Transverse colon (tissue), 4 donors: ENCODE data around the gene PDPN. TPM values are rescaled to one million over a fixed set of nuclear protein-coding genes. Genes with fewer than 3 reads are reported as not detected.

Experiments
- DNase-seq: peaks from one replicate; pipeline ENCODE4 v3.0.0-alpha.2; 2019
- H3K27ac ChIP-seq, 4 donors: fragments of 200-600 bp; sonication (generic); 2 replicates each; pipeline ENCODE4 v1.5.1; 2016 to 2018; ENCODE audit warnings: inconsistent platforms in 4 of 4
- H3K27me3 ChIP-seq: fragments of 200-600 bp; sonication (generic); 2 replicates; pipeline ENCODE4 v1.5.1; 2017; ENCODE audit warnings: inconsistent platforms
- H3K36me3 ChIP-seq, 4 donors: fragments of 200-600 bp; sonication (generic); 2 replicates each; pipeline ENCODE4 v1.5.1; 2017 to 2019; ENCODE audit warnings: inconsistent platforms in 4 of 4
- H3K4me1 ChIP-seq, 4 donors: fragments of 200-600 bp; sonication (generic); 2 replicates each; pipeline ENCODE4 v1.5.1; 2017 to 2020; ENCODE audit warnings: inconsistent platforms in 4 of 4
- H3K4me3 ChIP-seq, 4 donors: fragments of 200-600 bp; sonication (generic); 1 replicate in 1 of 4; 2 replicates in 3 of 4; pipeline versions ENCODE4 v1.5.1 to v1.6.1; 2017 to 2019; ENCODE audit warnings: inconsistent platforms in 4 of 4
- H3K9me3 ChIP-seq, 2 donors: fragments of 200-600 bp; sonication (generic); 2 replicates each; pipeline ENCODE4 v1.5.1; 2017 to 2019; ENCODE audit warnings: inconsistent platforms in 2 of 2
- EP300 ChIP-seq: sonication (generic); formaldehyde crosslinking; IDR thresholded peaks from one replicate; pipeline ENCODE4 v1.6.1; 2017; ENCODE audit warnings: antibody characterized with exemption, low read depth
- POLR2A ChIP-seq: fragments of 450-650 bp; IDR thresholded peaks from one replicate; pipeline ENCODE4 v1.6.1; 2016; ENCODE audit warnings: antibody characterized with exemption, mild to moderate bottlenecking, moderate library complexity
- POLR2AphosphoS5 ChIP-seq, 3 donors: sonication (generic); formaldehyde crosslinking; IDR thresholded peaks; one replicate each; pipeline ENCODE4 v1.6.1; 2016; ENCODE audit warnings: antibody characterized with exemption in 3 of 3
- WGBS, 2 donors: methylation state at CpG; one replicate each; pipeline ENCODE4 v1.1.5; 2018; ENCODE audit warnings: low coverage in 1 of 2; 5-methylcytosine and 5-hydroxymethylcytosine counted together
- in situ Hi-C, 4 donors: fragments of 200-750 bp; cut with MboI; loops; one replicate each; pipeline versions ENCODE4 v1.15.0 to v1.15.1; 2017; ENCODE audit warnings: low sequenced_read_pairs in 3 of 4, low pct_ligation_motif_present in 1 of 4, low pct_unique_long_range_greater_than_20kb in 1 of 4
- intact Hi-C: fragments of 100-400 bp; cut with DNase I; formaldehyde crosslinking; loops from one replicate; pipeline ENCODE4 v1.15.1; 2023; ENCODE audit warnings: low total_unique reads
- total RNA-seq, 4 donors: library from RNA; depleted of rRNA; stranded (reverse); fragments of >200 nt; gene quantifications; one replicate each; pipeline ENCODE4 v1.1.0, GENCODE V29; 2016
- TF ChIP-seq, protein P1 (sequence below), 5 experiments: fragments of 200-600 bp in 3 of 5; fragments of 450-650 bp in 2 of 5; sonication (generic) in 3 of 5; IDR thresholded peaks; 1 replicate in 2 of 5; 2 replicates in 3 of 5; pipeline ENCODE4 v1.5.1; 2016 to 2017; ENCODE audit warnings: antibody characterized with exemption in 5 of 5, inconsistent platforms in 3 of 5, mild to moderate bottlenecking in 2 of 5, moderate library complexity in 1 of 5

Gene PDPN
- total RNA-seq, 4 donors from 2014 or later, result 3.4 to 11.7 (median 5.6) TPM

DNA sequence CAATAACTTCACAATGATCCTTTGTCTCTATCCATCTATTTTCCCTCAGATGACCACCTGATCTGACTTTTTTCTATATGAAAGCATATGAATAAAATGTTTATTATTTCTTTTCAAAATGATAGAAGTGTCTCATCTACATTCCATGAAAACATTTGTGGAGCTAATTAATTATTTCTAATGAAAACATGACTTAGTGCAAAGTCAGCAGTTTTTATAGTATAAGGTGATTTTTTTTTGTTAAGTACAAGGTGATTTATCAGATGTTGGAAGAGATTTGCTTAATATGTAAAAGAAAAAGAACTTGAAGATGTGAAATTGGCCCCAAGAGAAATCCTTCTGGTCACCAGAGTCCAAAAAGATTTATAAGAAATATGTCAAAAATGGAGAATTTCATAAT is 43.5 kb downstream of the PDPN start:
- Histone ChIP-seq H3K27ac (no peak overlapping the region), H3K36me3 (no peaks in the 10 kb centered on the region), H3K9me3 (no peaks in the 10 kb centered on the region), H3K27me3 (no peaks in the 10 kb centered on the region), H3K4me1 (no peaks in the 10 kb centered on the region), H3K4me3 (no peak overlapping the region)
- TF ChIP-seq, protein P1, sequence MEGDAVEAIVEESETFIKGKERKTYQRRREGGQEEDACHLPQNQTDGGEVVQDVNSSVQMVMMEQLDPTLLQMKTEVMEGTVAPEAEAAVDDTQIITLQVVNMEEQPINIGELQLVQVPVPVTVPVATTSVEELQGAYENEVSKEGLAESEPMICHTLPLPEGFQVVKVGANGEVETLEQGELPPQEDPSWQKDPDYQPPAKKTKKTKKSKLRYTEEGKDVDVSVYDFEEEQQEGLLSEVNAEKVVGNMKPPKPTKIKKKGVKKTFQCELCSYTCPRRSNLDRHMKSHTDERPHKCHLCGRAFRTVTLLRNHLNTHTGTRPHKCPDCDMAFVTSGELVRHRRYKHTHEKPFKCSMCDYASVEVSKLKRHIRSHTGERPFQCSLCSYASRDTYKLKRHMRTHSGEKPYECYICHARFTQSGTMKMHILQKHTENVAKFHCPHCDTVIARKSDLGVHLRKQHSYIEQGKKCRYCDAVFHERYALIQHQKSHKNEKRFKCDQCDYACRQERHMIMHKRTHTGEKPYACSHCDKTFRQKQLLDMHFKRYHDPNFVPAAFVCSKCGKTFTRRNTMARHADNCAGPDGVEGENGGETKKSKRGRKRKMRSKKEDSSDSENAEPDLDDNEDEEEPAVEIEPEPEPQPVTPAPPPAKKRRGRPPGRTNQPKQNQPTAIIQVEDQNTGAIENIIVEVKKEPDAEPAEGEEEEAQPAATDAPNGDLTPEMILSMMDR (IDR thresholded peaks at IDR 0.05), result no peak
- TF ChIP-seq POLR2AphosphoS5 (IDR thresholded peaks at IDR 0.05) (no peak), EP300 (no peak), POLR2A (no peak)
- no peak for DNase-seq
- intact Hi-C loops (no loop called here), in situ Hi-C loops (no loop called here)

DNA sequence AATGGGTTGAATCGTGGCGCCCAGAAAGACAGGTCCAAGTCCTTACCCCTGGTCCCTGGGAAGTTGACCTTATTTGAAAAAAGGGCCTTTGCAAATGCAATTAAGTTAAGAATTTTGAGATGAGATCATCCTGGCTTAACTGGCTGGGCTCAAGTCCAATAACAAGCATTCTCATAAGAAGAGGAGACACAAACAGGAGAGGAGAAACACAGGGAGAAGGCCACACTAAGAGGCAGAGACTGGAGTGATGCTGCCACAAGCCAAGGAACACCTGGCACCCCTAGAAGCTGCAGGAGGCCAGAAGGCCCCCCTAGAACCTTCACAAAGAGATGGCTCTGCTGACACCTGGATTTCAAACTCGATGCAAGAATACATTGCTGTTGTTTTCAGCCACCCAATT is 44.6 kb downstream of the PDPN start:
- intact Hi-C loops, result no loop called here
- in situ Hi-C loops, result no loop called here
- TF ChIP-seq, protein P1 (IDR thresholded peaks at IDR 0.05), result no peak
- TF ChIP-seq POLR2AphosphoS5 (IDR thresholded peaks at IDR 0.05) (no peak), POLR2A (no peak), EP300 (no peak)
- Histone ChIP-seq H3K9me3 (no peaks in the 10 kb centered on the region), H3K36me3 (no peaks in the 10 kb centered on the region), H3K4me3 (no peak overlapping the region), H3K27me3 (no peaks in the 10 kb centered on the region), H3K4me1 (no peaks in the 10 kb centered on the region), H3K27ac (no peak overlapping the region)
- 71% methylated on average over 3 of the region's 3 CpGs; no CpG with 5 or more reads in 1 of the 2 donors for WGBS, 2 donors
- no peak for DNase-seq

DNA sequence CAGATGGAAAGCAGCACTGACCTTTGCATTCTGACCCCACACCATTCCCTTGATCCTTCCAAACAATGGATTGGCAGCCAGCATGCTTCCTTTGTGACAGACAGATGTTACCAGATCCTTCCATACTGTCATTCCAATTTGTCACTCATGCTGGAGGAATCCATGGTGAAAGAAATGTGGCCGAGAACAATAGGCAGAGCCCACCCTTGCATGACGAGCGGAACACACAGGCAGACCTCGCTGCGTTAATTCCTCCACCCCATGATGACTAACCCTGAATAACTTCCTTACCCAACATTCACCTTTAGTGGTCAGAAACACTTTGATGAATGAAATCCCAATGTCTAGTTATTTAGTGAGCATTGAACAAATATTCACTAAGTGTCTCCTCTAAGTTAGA is 45.1 kb downstream of the PDPN start:
- H3K4me1 ChIP-seq, result no peaks in the 10 kb centered on the region
- H3K27me3 ChIP-seq, result no peaks in the 10 kb centered on the region
- TF ChIP-seq, protein P1 (IDR thresholded peaks at IDR 0.05), result no peak
- no peak for TF ChIP-seq POLR2A
- TF ChIP-seq EP300, result no peak
- TF ChIP-seq POLR2AphosphoS5 (IDR thresholded peaks at IDR 0.05), result no peak
- intact Hi-C loops, result no loop called here
- no peak overlapping the region for H3K27ac ChIP-seq
- no peak overlapping the region for H3K4me3 ChIP-seq
- in situ Hi-C loops, result no loop called here
- 90 to 95% methylated on average over 2 to 5 of the region's 5 CpGs for WGBS, 2 donors
- no peaks in the 10 kb centered on the region for H3K9me3 ChIP-seq
- DNase-seq, result no peak
- no peaks in the 10 kb centered on the region for H3K36me3 ChIP-seq

DNA sequence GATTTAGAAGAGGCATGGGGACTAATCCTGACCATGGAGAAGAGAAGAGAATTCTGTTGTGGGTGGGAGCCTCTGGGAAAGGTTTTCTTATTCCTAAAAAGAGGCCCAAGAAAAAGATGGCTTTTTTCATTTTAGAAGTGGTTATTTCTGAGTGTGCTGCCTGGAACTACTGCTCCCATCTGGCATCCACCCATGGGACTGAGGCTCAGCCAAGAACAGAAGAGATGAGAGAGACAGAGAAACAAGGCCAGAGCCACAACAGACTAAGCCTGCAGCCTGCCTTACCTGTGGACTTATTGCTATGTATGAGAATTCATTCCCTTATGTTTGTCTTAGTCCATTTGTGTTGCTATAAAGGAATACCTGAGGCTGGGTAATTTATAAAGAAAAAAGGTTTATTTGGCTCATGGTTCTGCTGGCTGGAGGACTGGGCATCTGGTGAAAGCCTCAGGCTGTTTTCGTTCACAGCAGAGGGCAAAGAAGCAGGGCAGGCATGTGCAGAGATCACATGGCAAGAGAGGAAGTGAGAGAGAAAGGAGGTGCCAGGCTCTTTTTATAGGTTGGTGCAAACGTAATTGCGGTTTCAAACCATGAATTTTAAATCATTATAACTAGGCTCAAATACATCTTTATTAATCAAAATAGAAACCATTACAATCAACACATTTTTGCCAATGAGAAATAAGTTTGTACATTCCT is 58.8 kb downstream of the PDPN start:
- H3K9me3 ChIP-seq, result peaks cover 0 to 8% of the 10 kb centered on the region in 2 donors
- no peaks in the 10 kb centered on the region for H3K36me3 ChIP-seq
- no peaks in the 10 kb centered on the region for H3K27me3 ChIP-seq
- in situ Hi-C loops (no loop called here), intact Hi-C loops (no loop called here)
- DNase-seq, result no peak
- TF ChIP-seq, protein P1 (IDR thresholded peaks at IDR 0.05), result no peak
- TF ChIP-seq POLR2A, result no peak
- TF ChIP-seq POLR2AphosphoS5 (IDR thresholded peaks at IDR 0.05), result no peak
- TF ChIP-seq EP300, result no peak
- H3K4me1 ChIP-seq, result no peaks in the 10 kb centered on the region
- WGBS, 2 donors, result 53 to 72% methylated on average over 3 of the region's 3 CpGs
- H3K4me3 ChIP-seq, result no peak overlapping the region
- no peak overlapping the region for H3K27ac ChIP-seq
